SK-N-SH (cell line): ENCODE results near the gene AUTS2. TPM values are rescaled to one million over a fixed set of nuclear protein-coding genes. Genes with fewer than 3 reads are reported as not detected.

ENCODE experiments used
- CTCF ChIA-PET: fragments of 300-600, 350-600 bp; formaldehyde crosslinking; extraction: SDS; loops from one replicate; lab custom pipeline; 2021; lab: Yijun Ruan, JAX
- POLR2A ChIA-PET: fragments of 350-600 bp; sonication (Branson Sonifier 250); formaldehyde crosslinking; extraction: SDS; loops from one replicate; lab custom pipeline; 2020; ENCODE audit warnings: antibody characterized with exemption, inconsistent platforms; lab: Yijun Ruan, JAX
- DNase-seq: peaks from one replicate; pipeline ENCODE4 v3.0.0; 2012
- H2AFZ ChIP-seq: fragments of 200-600 bp; sonication (generic); 2 replicates; pipeline ENCODE4 v1.8.1; 2016; ENCODE audit warnings: antibody characterized with exemption, mild to moderate bottlenecking, low read depth
- H3F3A ChIP-seq: fragments of 200-600 bp; sonication (generic); replicated peaks from 2 replicates; pipeline ENCODE3; 2016; ENCODE audit warnings: antibody characterized with exemption, mild to moderate bottlenecking; ENCODE audit not compliant: insufficient read depth
- H3K27ac ChIP-seq, 2 experiments: fragments of 200-500 bp in 1 of 2; fragments of 200-600 bp in 1 of 2; sonication (Bioruptor generic) in 1 of 2; sonication (generic), shearing (Covaris generic) in 1 of 2; 2 replicates each; pipeline versions ENCODE4 v1.5.1 to v1.6.1; 2014 to 2016; ENCODE audit warnings: low read depth in 2 of 2, inconsistent platforms in 1 of 2, low read length in 1 of 2, mild to moderate bottlenecking in 1 of 2, mixed read lengths in 1 of 2
- H3K27me3 ChIP-seq: fragments of 200-600 bp; sonication (generic), shearing (Covaris generic); 2 replicates; pipeline ENCODE4 v1.6.1; 2016; ENCODE audit warnings: mixed run types; ENCODE audit not compliant: insufficient read depth
- H3K36me3 ChIP-seq, 2 experiments: fragments of 200-500 bp in 1 of 2; fragments of 200-600 bp in 1 of 2; sonication (Bioruptor generic) in 1 of 2; sonication (generic) in 1 of 2; replicated peaks in 1 of 2; 2 replicates each; pipeline versions ENCODE3 to v1.5.1; 2014 to 2016; ENCODE audit warnings: low read length in 1 of 2, mild to moderate bottlenecking in 1 of 2; ENCODE audit not compliant: insufficient read depth in 2 of 2, control insufficient read depth in 1 of 2
- H3K4me1 ChIP-seq, 2 experiments: fragments of 200-500 bp in 1 of 2; fragments of 200-600 bp in 1 of 2; sonication (Bioruptor generic) in 1 of 2; sonication (generic), shearing (Covaris generic) in 1 of 2; 2 replicates each; pipeline versions ENCODE4 v1.5.1 to v1.6.1; 2014 to 2016; ENCODE audit warnings: low read depth in 1 of 2, low read length in 1 of 2, mixed run types in 1 of 2; ENCODE audit not compliant: insufficient read depth in 2 of 2, control insufficient read depth in 1 of 2
- H3K4me2 ChIP-seq: fragments of 200-600 bp; sonication (generic), shearing (Covaris generic); 2 replicates; pipeline ENCODE4 v1.6.1; 2017; ENCODE audit warnings: mixed run types
- H3K4me3 ChIP-seq, 2 experiments: fragments of 200-500 bp in 1 of 2; fragments of 200-600 bp in 1 of 2; sonication (Bioruptor generic) in 1 of 2; sonication (generic), shearing (Covaris generic) in 1 of 2; 2 replicates each; pipeline versions ENCODE4 v1.5.1 to v1.8.1; 2014 to 2016; ENCODE audit warnings: low read depth in 2 of 2, inconsistent platforms in 1 of 2, low read length in 1 of 2, mild to moderate bottlenecking in 1 of 2, mixed read lengths in 1 of 2, moderate library complexity in 1 of 2
- H3K79me2 ChIP-seq: fragments of 200-600 bp; sonication (generic); 2 replicates; pipeline ENCODE4 v1.8.1; 2017; ENCODE audit warnings: mild to moderate bottlenecking; ENCODE audit not compliant: insufficient read depth
- H3K9ac ChIP-seq: fragments of 200-600 bp; sonication (generic); 2 replicates; pipeline ENCODE4 v1.6.1; 2017; ENCODE audit warnings: mixed run types
- H3K9me2 ChIP-seq: fragments of 200-600 bp; sonication (generic); 2 replicates; pipeline ENCODE4 v1.6.1; 2017; ENCODE audit warnings: mixed run types
- H3K9me3 ChIP-seq: fragments of 200-600 bp; sonication (generic); 2 replicates; pipeline ENCODE4 v1.6.1; 2017; ENCODE audit warnings: mixed run types, mild to moderate bottlenecking, moderate library complexity
- H4K20me1 ChIP-seq: fragments of 200-600 bp; sonication (generic); 2 replicates; pipeline ENCODE4 v1.6.1; 2017; ENCODE audit warnings: mild to moderate bottlenecking, mixed run types; ENCODE audit not compliant: insufficient read depth
- CHD2 ChIP-seq: fragments of 150-350 bp; IDR thresholded peaks from 2 replicates; pipeline ENCODE4 v1.6.1; 2018; ENCODE audit warnings: low read length; ENCODE audit not compliant: partially characterized antibody
- CTCF ChIP-seq: fragments of 200-600 bp; sonication (generic); IDR thresholded peaks from 2 replicates; pipeline ENCODE4 v1.6.1; 2017; ENCODE audit warnings: antibody characterized with exemption, mild to moderate bottlenecking, moderate library complexity
- ELF1 ChIP-seq: IDR thresholded peaks from 2 replicates; pipeline ENCODE4 v1.4.0; 2012
- EZH2phosphoT487 ChIP-seq: fragments of 200-600 bp; sonication (generic); IDR thresholded peaks from 2 replicates; pipeline ENCODE4 v1.6.1; 2017; ENCODE audit warnings: low read depth, mixed run types, mild to moderate bottlenecking, antibody characterized with exemption, moderate library complexity, borderline replicate concordance
- FOSL2 ChIP-seq: IDR thresholded peaks from 2 replicates; pipeline ENCODE4 v1.4.0; 2012; ENCODE audit warnings: low read depth, mild to moderate bottlenecking, moderate library complexity, borderline replicate concordance
- FOXM1 ChIP-seq: IDR thresholded peaks from 2 replicates; pipeline ENCODE4 v1.4.0; 2012; ENCODE audit warnings: low read depth, mild to moderate bottlenecking
- GABPA ChIP-seq: IDR thresholded peaks from 2 replicates; pipeline ENCODE4 v1.4.0; 2012; ENCODE audit warnings: low read depth, mild to moderate bottlenecking
- GATA2 ChIP-seq: sonication (generic); formaldehyde crosslinking; IDR thresholded peaks from 2 replicates; pipeline ENCODE4 v1.5.0; 2020; ENCODE audit warnings: mild to moderate bottlenecking, missing genetic modification reagents
- IRF3 ChIP-seq: fragments of 150-350 bp; IDR thresholded peaks from 2 replicates; pipeline ENCODE4 v1.6.1; 2016; ENCODE audit warnings: mild to moderate bottlenecking, low read depth, low read length
- JUND ChIP-seq: IDR thresholded peaks from 2 replicates; pipeline ENCODE4 v1.4.0; 2012
- MAX ChIP-seq: IDR thresholded peaks from 2 replicates; pipeline ENCODE4 v1.4.0; 2012; ENCODE audit warnings: low read depth
- MXI1 ChIP-seq: IDR thresholded peaks from 2 replicates; pipeline ENCODE4 v1.6.1; 2012; ENCODE audit warnings: mild to moderate bottlenecking, low read depth, low read length, improper control_type of control experiment
- NFIC ChIP-seq: IDR thresholded peaks from 2 replicates; pipeline ENCODE4 v1.4.0; 2012; ENCODE audit warnings: borderline replicate concordance
- RAD21 ChIP-seq: IDR thresholded peaks from 2 replicates; pipeline ENCODE4 v1.6.1; 2012; ENCODE audit warnings: mild to moderate bottlenecking, low read length
- RXRA ChIP-seq: IDR thresholded peaks from 2 replicates; pipeline ENCODE4 v1.4.0; 2012; ENCODE audit warnings: low read depth, mild to moderate bottlenecking, borderline replicate concordance
- SIN3A ChIP-seq: IDR thresholded peaks from 2 replicates; pipeline ENCODE4 v1.6.1; 2012; ENCODE audit warnings: low read depth, mild to moderate bottlenecking, low read length, moderate library complexity, borderline replicate concordance
- TAF1 ChIP-seq: IDR thresholded peaks from 2 replicates; pipeline ENCODE4 v1.6.1; 2012; ENCODE audit warnings: low read depth, mild to moderate bottlenecking, low read length, moderate library complexity, borderline replicate concordance
- TCF12 ChIP-seq: IDR thresholded peaks from 2 replicates; pipeline ENCODE4 v1.4.0; 2012
- TEAD4 ChIP-seq: IDR thresholded peaks from 2 replicates; pipeline ENCODE4 v1.4.0; 2012; ENCODE audit warnings: mild to moderate bottlenecking, borderline replicate concordance; ENCODE audit not compliant: insufficient read depth
- WGBS: methylation state at CpG from one replicate; pipeline ENCODE4 v1.1.6; 2017; ENCODE audit warnings: low lambda C conversion rate; 5-methylcytosine and 5-hydroxymethylcytosine counted together
- polyA plus RNA-seq, 3 experiments: library from polyadenylated mRNA; depleted of rRNA; stranded (reverse); fragments of >200 nt; gene quantifications; 2 replicates each; pipeline ENCODE4 v1.2.3, GENCODE V29; 2012
- TF ChIP-seq, protein P1 (sequence below): IDR thresholded peaks from 2 replicates; pipeline ENCODE4; 2012

Gene AUTS2
- polyA plus RNA-seq, 1 of the 3 experiments (the other 2 are of a cell fraction): 15.6 TPM

- CTCF ChIA-PET: interaction anchor here (1.0 to 1.1 kb wide), 2 partner anchors 14 to 17 kb away, joined by 3 read pairs; no protein-coding TSS in a partner anchor
- Histone ChIP-seq H3K4me2 (no peak overlapping the region), H3K27ac (no peak overlapping the region), H3K9me2 (no peaks in the 10 kb centered on the region), H3K27me3 (no peaks in the 10 kb centered on the region), H4K20me1 (no peaks in the 10 kb centered on the region), H3F3A (no peaks in the 10 kb centered on the region), H3K9ac (no peak overlapping the region), H3K4me1 (peaks cover 4 to 7% of the 10 kb centered on the region in 2 experiments; a peak in 1 of 4 replicates)
- 86% methylated on average over 2 of the region's 2 CpGs for WGBS
- TF ChIP-seq TEAD4 (no peak), RAD21 (no peak), RXRA (no peak), MXI1 (no peak), JUND (no peak), TCF12 (no peak), ELF1 (no peak), EZH2phosphoT487 (no peak), IRF3 (no peak), CHD2 (no peak), GATA2 (CRISPR knock-in tag) (no peak), TAF1 (no peak), FOXM1 (no peak), MAX (no peak), FOSL2 (no peak), CTCF (no peak), NFIC (no peak), GABPA (no peak), SIN3A (no peak)
- TF ChIP-seq, protein P1, sequence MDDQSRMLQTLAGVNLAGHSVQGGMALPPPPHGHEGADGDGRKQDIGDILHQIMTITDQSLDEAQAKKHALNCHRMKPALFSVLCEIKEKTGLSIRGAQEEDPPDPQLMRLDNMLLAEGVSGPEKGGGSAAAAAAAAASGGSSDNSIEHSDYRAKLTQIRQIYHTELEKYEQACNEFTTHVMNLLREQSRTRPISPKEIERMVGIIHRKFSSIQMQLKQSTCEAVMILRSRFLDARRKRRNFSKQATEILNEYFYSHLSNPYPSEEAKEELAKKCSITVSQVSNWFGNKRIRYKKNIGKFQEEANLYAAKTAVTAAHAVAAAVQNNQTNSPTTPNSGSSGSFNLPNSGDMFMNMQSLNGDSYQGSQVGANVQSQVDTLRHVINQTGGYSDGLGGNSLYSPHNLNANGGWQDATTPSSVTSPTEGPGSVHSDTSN: no peak
- TF ChIP-seq, all 33 proteins: peak for 0
- POLR2A ChIA-PET: no interaction called here
- H3K4me3 ChIP-seq: no peak overlapping the region
- H3K36me3 ChIP-seq: no peaks in the 10 kb centered on the region
- DNase-seq: no peak
- no peaks in the 10 kb centered on the region; the same call in 1 of the 2 replicates for H3K79me2 ChIP-seq
- no peak overlapping the region for H2AFZ ChIP-seq
- no peaks in the 10 kb centered on the region for H3K9me3 ChIP-seq
These were observed 350.8 kb downstream of the AUTS2 start for GRCh38 chr7:69949122-69949521.
